Motor neuron (in vitro differentiated cells): Measurements from ENCODE around the gene TMEM120B. TPM values are rescaled to one million over a fixed set of nuclear protein-coding genes. Genes with fewer than 3 reads are reported as not detected.
"Not testable (repeated sequence)": the region's sequence is repeated elsewhere in the genome, so short reads cannot be mapped to it uniquely, and the experiment has no call there.

Source experiments
- ATAC-seq, 8 experiments: fragments of 200-7000 bp; cut with Tn5 transposase; replicated peaks in 6 of 8; 2 replicates each; pipeline ENCODE4 v1.8.0; 2021; ENCODE audit warnings: mild to moderate bottlenecking in 8 of 8, moderate library complexity in 8 of 8
- H3K27ac ChIP-seq, 2 donors: fragments of 250-450 bp; sonication (Bioruptor Pico); 2 replicates each; pipeline ENCODE4 v1.9.0; 2021; ENCODE audit warnings: antibody characterized with exemption in 2 of 2, mild to moderate bottlenecking in 2 of 2, moderate library complexity in 1 of 2
- H3K4me1 ChIP-seq, 2 donors: fragments of 250-450 bp; sonication (Bioruptor Pico); replicated peaks in 1 of 2; 2 replicates each; pipeline ENCODE4 v1.6.1; 2021; ENCODE audit warnings: antibody characterized with exemption in 2 of 2, mild to moderate bottlenecking in 2 of 2, moderate library complexity in 1 of 2
- H3K4me3 ChIP-seq, 5 donors: fragments of 250-450 bp; sonication (Bioruptor Pico); 2 replicates each; pipeline ENCODE4 v1.9.0; 2021; ENCODE audit warnings: antibody characterized with exemption in 5 of 5, mild to moderate bottlenecking in 5 of 5, moderate library complexity in 4 of 5
- WGBS, 10 experiments: fragments of 450-650 bp; shearing (Covaris generic); methylation state at CpG; one replicate each; pipeline ENCODE4 v1.0.0; 2022; 5-methylcytosine and 5-hydroxymethylcytosine counted together
- in situ Hi-C, 9 experiments: fragments of 400-800 bp; cut with MboI; loops; one replicate each; pipeline ENCODE4 v1.15.0; 2021; ENCODE audit warnings: low sequenced_read_pairs in 9 of 9, low pct_unique_long_range_greater_than_20kb in 2 of 9; ENCODE audit not compliant: unreplicated experiment in 9 of 9
- total RNA-seq, 8 experiments: library from RNA; unstranded; fragments of 300-600 nt; gene quantifications; 2 replicates each; pipeline versions ENCODE4 v1.2.3 to v1.2.4, GENCODE V29; 2022

The TMEM120B gene
- total RNA-seq, 8 experiments from 2014 or later = 4.9 to 13.4 (median 7.7) TPM

- 100% methylated on average over 1 to 6 of the region's 12 CpGs; no CpG with 5 or more reads in 6 of the 10 experiments for WGBS, 10 experiments
- Histone ChIP-seq H3K27ac (no peak overlapping the region), H3K4me1 (peaks cover 7 to 10% of the 10 kb centered on the region in 2 donors), H3K4me3 (no peak overlapping the region)
- no peak for ATAC-seq
- in situ Hi-C loops = no loop called here
Observed at GRCh38 chr12:121751749-121752351, 39.3 kb downstream of the TMEM120B start.

- H3K4me3 ChIP-seq = no peak overlapping the region
- WGBS, 10 experiments = 50 to 83% (median 77%) methylated on average over 1 to 3 of the region's 12 CpGs; no CpG with 5 or more reads in 6 of the 10 experiments
- no peak for ATAC-seq
- peaks cover 0 to 3% of the 10 kb centered on the region in 2 donors for H3K4me1 ChIP-seq
- in situ Hi-C loops = no loop called here
- H3K27ac ChIP-seq = no peak overlapping the region
Observed at GRCh38 chr12:121753844-121754264, 41.3 kb downstream of the TMEM120B start.

GRCh38 chr12:121754836-121755235, 42.3 kb downstream of the TMEM120B start:
- WGBS, 10 experiments = 49 to 100% (median 95%) methylated on average over 2 to 4 of the region's 11 CpGs; no CpG with 5 or more reads in 3 of the 10 experiments
- Histone ChIP-seq H3K27ac (no peak overlapping the region), H3K4me3 (no peak overlapping the region), H3K4me1 (no peaks in the 10 kb centered on the region)
- no peak for ATAC-seq
- in situ Hi-C loops = no loop called here

GRCh38 chr12:121755591-121755990, 43.0 kb downstream of the TMEM120B start:
- Histone ChIP-seq H3K27ac (no peak overlapping the region), H3K4me1 (no peaks in the 10 kb centered on the region), H3K4me3 (no peak overlapping the region)
- in situ Hi-C loops = no loop called here
- no peak for ATAC-seq
- 86 to 100% (median 100%) methylated on average over 1 to 2 of the region's 3 CpGs; no CpG with 5 or more reads in 4 of the 10 experiments for WGBS, 10 experiments

- H3K27ac ChIP-seq, in situ Hi-C loops, ATAC-seq, H3K4me1 ChIP-seq, H3K4me3 ChIP-seq: not testable (repeated sequence)
- WGBS, 10 experiments = 80 to 100% methylated on average over 1 of the region's 22 CpGs; no CpG with 5 or more reads in 8 of the 10 experiments
Observed at GRCh38 chr12:121758536-121758935, 46.0 kb downstream of the TMEM120B start.

- H3K4me3 ChIP-seq = no peak overlapping the region
- WGBS, 10 experiments = 40 to 100% (median 84%) methylated on average over 1 to 4 of the region's 6 CpGs; no CpG with 5 or more reads in 2 of the 10 experiments
- ATAC-seq = peak in 2 of 8 experiments; percentile 51 to 52
- no peak overlapping the region for H3K27ac ChIP-seq
- in situ Hi-C loops = no loop called here
- H3K4me1 ChIP-seq = peaks cover 7 to 11% of the 10 kb centered on the region in 2 donors
Observed at GRCh38 chr12:121762269-121762668, 49.7 kb downstream of the TMEM120B start.

- no peak for ATAC-seq
- H3K27ac ChIP-seq = no peak overlapping the region
- H3K4me3 ChIP-seq = no peak overlapping the region
- in situ Hi-C loops = no loop called here
- 80 to 100% (median 89%) methylated on average over 1 to 3 of the region's 3 CpGs; no CpG with 5 or more reads in 4 of the 10 experiments for WGBS, 10 experiments
- peaks cover 15 to 17% of the 10 kb centered on the region in 2 donors for H3K4me1 ChIP-seq
Observed at GRCh38 chr12:121764808-121765207, 52.3 kb downstream of the TMEM120B start.

- peak; percentile 66 to 91 (median 86) for ATAC-seq
- in situ Hi-C loops = no loop called here
- H3K4me3 ChIP-seq = no peak overlapping the region
- WGBS, 10 experiments = 40 to 60% (median 49%) methylated on average over 1 to 4 of the region's 5 CpGs; no CpG with 5 or more reads in 7 of the 10 experiments
- H3K4me1 ChIP-seq = peaks cover 15 to 17% of the 10 kb centered on the region in 2 donors
- peak overlapping the region; percentile 59 to 73 for H3K27ac ChIP-seq
Observed at GRCh38 chr12:121765573-121765972, 53.0 kb downstream of the TMEM120B start.

GRCh38 chr12:121766290-121767039, 53.9 kb downstream of the TMEM120B start:
- 86 to 100% methylated on average over 1 of the region's 5 CpGs; no CpG with 5 or more reads in 8 of the 10 experiments for WGBS, 10 experiments
- Histone ChIP-seq H3K4me1 (peaks cover 15 to 24% of the 10 kb centered on the region in 2 donors), H3K27ac (peak overlapping the region in 1 of 2 donors; percentile 73), H3K4me3 (no peak overlapping the region)
- in situ Hi-C loops = no loop called here
- no peak for ATAC-seq

- H3K27ac ChIP-seq = peak overlapping the region; percentile 27 to 69
- H3K4me3 ChIP-seq = no peak overlapping the region
- WGBS, 10 experiments = 0 to 84% (median 48%) methylated on average over 1 to 8 of the region's 10 CpGs; no CpG with 5 or more reads in 4 of the 10 experiments
- in situ Hi-C loops = no loop called here
- H3K4me1 ChIP-seq = peaks cover 15 to 24% of the 10 kb centered on the region in 2 donors
- ATAC-seq = peak; percentile 52 to 86 (median 67)
Observed at GRCh38 chr12:121767525-121768016, 55.0 kb downstream of the TMEM120B start.

- peaks cover 15 to 27% of the 10 kb centered on the region in 2 donors for H3K4me1 ChIP-seq
- in situ Hi-C loops = no loop called here
- H3K4me3 ChIP-seq = no peak overlapping the region
- ATAC-seq = no peak
- 17 to 100% (median 95%) methylated on average over 1 to 7 of the region's 9 CpGs; no CpG with 5 or more reads in 4 of the 10 experiments for WGBS, 10 experiments
- H3K27ac ChIP-seq = no peak overlapping the region
Observed at GRCh38 chr12:121769297-121769830, 56.8 kb downstream of the TMEM120B start.

GRCh38 chr12:121769831-121770301, 57.3 kb downstream of the TMEM120B start:
- in situ Hi-C loops = loop anchor here in 2 of 9 experiments (10.0 kb wide), 2 partner anchors 65 to 75 kb away; no protein-coding TSS in a partner anchor
- H3K27ac ChIP-seq = no peak overlapping the region
- H3K4me1 ChIP-seq = peaks cover 15 to 27% of the 10 kb centered on the region in 2 donors
- no peak overlapping the region for H3K4me3 ChIP-seq
- WGBS, 10 experiments = 79 to 100% (median 90%) methylated on average over 3 to 6 of the region's 11 CpGs; no CpG with 5 or more reads in 5 of the 10 experiments
- ATAC-seq = no peak
